SW480 (cell line): ENCODE results near the gene RAB11FIP5.

ENCODE experiments used
- DNase-seq: peaks from one replicate; pipeline ENCODE4 v3.0.0-alpha.2; 2016; ENCODE audit warnings: low spot score

RAB11FIP5 gene

DNA sequence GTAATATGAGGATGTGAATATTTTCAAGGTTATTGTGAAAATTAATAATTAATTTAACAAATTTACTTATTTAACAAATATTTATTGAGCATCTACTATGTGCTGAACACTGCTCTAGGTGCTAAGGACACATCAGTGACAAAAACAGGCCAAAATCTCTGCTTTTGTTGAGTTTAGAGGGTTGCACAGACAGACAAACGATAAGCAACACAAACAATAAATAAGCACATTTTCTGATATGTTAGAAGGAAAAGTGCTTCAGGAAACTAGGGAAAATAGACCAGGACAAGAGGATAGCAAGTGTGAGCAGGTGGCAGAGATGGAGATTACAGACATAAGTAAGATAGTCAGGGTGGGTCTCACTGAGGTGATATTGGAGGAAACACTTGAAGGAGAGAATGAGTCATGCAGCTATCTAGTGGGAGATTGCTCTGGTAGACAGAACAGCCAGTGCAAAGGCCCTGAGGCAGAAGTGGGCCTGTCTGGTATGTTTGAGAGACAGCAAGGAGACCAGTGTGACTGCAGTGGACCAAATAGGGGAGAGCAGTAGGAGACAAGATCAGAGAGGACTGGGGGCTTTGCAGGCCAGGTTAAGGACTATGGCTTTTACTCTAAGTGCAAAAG, 79.5 kb downstream of the RAB11FIP5 start:
- no peak for DNase-seq

DNA sequence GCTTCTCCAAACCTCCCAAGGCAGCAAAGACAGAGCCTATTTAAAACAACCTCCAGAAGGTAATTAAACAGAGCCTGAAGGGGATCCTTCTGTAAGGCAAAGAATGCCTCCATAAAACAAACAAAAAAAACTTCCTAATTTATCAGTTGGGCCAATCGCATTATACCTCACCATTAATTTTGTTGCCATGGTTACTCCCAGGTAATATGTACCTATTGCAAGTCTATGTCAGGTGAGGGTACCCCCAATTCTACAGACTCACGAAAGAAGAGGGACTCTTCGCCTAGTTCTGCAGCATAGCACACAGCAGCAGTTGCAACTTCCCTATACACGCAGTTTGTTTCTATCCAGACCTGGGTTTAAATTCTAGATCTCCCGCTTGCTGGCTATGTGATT, 80.0 kb downstream of the RAB11FIP5 start:
- no peak for DNase-seq

DNA sequence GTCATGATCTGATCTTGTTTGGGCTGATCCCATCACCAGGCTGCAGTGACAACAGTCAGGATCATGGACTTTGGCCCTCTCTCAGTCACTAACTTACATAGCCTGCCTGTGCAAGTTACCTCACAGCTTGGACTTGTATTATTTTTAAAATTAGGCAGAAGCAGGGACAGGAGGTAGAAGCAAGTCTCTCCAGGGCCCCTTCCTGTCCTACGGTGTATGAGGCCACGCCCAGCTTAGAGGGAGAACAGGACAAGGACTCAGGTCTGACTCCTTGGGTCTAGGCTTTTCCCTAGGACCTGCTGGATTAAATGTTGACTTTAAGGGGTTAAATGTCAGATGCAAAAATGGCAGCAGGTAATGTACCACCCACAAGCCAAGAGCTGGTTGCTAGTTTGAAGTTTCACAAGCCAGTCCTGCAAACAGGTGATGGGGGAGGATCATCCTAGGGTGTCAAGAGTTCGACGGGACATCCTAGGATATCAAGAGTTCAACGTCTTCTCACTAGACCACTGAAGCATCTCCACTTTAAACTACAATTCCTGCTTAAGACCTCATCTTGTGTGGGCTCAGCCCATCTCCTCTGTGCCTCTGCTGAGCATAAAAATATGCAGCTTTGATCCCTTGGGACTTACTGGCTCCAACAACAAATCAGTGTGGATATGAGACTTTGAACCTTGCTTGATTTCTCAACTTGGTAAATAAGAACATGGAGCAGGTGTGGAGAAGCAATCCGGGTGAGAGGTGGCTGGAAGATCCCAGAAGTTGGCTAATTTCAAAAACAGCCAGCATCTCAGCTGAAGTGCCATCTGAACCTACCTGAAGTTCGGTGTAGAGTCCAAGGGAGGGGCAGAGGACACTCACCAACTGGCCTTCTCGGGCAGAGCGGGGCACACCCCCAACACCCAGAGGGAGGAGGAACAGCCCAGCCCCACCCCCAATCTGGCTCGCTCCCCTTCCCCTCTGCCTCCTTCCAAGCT, 80.7 kb downstream of the RAB11FIP5 start:
- no peak for DNase-seq

DNA sequence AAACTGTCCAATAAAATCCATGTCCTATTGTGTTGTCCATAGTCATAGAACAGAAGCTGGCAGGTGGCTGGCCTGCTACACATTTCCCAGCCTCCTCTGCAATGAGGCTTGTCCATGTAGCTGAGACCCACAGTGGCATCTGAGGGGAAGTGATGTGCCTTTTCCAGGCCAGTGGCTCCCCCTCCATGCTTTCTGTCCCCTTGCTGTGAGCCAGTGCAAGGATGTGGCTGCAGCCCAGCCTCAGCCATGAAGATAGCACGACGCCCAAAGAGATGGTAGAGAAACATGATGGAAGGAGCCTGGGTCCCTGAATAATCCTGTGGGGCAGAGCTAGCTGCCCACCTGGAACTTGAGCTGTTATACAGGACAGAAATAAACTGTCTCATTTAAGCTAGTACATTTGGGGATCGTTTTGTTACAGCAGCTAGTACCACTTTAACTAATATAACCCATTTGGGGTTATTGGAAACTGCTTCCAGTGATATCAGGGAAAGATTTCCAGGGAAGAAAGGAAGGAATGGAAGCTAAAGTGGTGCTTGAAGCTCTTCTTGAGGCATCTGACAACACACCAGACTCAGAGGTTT, 81.6 kb downstream of the RAB11FIP5 start:
- DNase-seq: no peak

DNA sequence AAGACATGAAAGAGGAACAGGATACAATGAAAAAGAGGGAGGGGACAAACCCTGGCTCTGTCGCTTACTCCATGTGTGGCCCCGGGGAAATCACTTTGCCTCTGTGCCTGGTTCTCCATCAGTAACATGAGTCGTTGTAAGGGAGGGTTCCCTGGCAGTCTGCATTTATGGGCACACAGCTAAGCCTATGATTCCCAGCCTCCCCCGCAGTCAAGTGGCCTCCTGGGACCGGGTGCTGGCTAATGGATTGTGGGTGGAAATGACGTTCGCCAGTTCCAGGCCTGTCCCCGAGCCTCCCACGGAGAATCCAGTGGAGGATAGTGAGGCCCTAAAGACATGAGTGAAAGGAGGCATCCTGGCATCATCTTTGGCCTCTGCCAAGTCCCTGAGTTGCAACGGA, 83.9 kb downstream of the RAB11FIP5 start:
- DNase-seq: no peak

DNA sequence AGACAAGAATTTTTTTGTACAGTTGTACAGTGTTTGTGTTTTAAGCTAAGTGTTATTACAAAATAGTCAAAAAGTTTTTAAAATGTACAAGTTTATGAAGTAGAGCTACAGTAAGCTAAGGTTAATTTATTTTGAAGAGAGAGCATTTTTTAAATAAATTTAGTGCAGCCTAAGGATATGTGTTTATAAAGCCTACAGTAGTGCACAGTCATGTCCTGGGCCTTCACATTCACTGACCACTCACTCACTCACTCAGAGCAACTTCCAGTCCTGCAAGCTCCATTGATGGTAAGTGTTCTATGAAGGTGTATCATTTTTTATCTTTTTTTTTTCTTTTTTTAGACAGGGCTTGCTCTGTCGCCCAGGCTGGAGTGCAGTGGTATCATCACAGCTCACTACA, 85.4 kb downstream of the RAB11FIP5 start:
- DNase-seq: no peak

DNA sequence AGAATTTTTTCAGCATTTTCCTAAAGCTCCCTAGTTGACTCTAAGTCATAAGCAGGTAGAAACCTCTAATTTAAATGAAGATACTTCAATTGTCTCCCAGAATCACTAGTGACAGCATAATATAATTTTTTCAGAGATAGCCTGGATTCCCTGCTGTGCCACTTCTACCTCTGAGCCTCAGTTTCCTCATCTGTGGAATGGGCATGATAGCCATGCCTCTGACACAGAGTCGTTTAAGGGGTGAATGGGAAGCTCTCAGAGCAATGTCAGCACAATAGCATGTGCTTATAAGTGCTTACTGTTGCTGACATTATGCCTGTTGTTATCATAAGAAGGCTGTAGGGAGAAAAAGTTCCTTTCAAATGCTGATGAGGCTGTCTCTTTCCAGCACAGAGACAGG, 89.3 kb downstream of the RAB11FIP5 start:
- DNase-seq: no peak
